ENCODE data around the gene GUCA2B.

GRCh38 chr1:42150651-42151050 is 2.6 kb upstream of the GUCA2B start:
- TF ChIP-seq GATA2 (IDR thresholded peaks at IDR 0.05; ENCODE audit: low read depth, low read length) (no peak), GATA3 (IDR thresholded peaks at IDR 0.05; ENCODE audit: low read depth, low read length) (no peak)
